Naive thymus-derived CD8-positive, alpha-beta T cell (primary cell): Measurements from ENCODE around the gene GPSM3. TPM values are rescaled to one million over a fixed set of nuclear protein-coding genes. Genes with fewer than 3 reads are reported as not detected.

Source experiments
- ATAC-seq, 2 donors: fragments of 150-1000 bp; cut with Tn5 transposase in 1 of 2; sonication (Bioruptor Pico), chemical (Tn5 transposase) in 1 of 2; 1 replicate in 1 of 2; 2 replicates in 1 of 2; pipeline ENCODE4 v1.10.0; 2021; ENCODE audit warnings: mild to moderate bottlenecking in 2 of 2, moderate library complexity in 2 of 2
- POLR2A ChIA-PET: fragments of 350-600 bp; sonication (Branson Sonifier 250); formaldehyde crosslinking; loops from one replicate; lab custom pipeline; 2021; ENCODE audit warnings: antibody characterized with exemption; lab: Charles Lee
- DNase-seq, 10 donors: peaks; one replicate each; pipeline versions ENCODE4 v3.0.0 to v3.0.0-alpha.2; 2020 to 2022
- H3K27ac Mint-ChIP-seq, 10 donors: one replicate each; pipeline ENCODE4 v1.8.0; 2020 to 2022; ENCODE audit warnings: mild to moderate bottlenecking in 10 of 10, mixed read lengths in 10 of 10, moderate library complexity in 4 of 10, inconsistent platforms in 1 of 10
- H3K27me3 Mint-ChIP-seq, 5 donors: one replicate each; pipeline ENCODE4 v1.8.0; 2021 to 2022; ENCODE audit warnings: mixed read lengths in 5 of 5
- H3K36me3 Mint-ChIP-seq, 3 donors: one replicate each; pipeline ENCODE4 v1.8.0; 2020 to 2022; ENCODE audit warnings: mixed read lengths in 3 of 3, mild to moderate bottlenecking in 2 of 3, inconsistent platforms in 1 of 3
- H3K4me1 Mint-ChIP-seq, 4 donors: one replicate each; pipeline ENCODE4 v1.8.0; 2021 to 2022; ENCODE audit warnings: mixed read lengths in 4 of 4
- H3K4me3 Mint-ChIP-seq, 10 donors: one replicate each; pipeline ENCODE4 v1.8.0; 2020 to 2022; ENCODE audit warnings: mild to moderate bottlenecking in 10 of 10, mixed read lengths in 10 of 10, moderate library complexity in 6 of 10, inconsistent platforms in 1 of 10
- H3K9me3 Mint-ChIP-seq, 9 donors: one replicate each; pipeline ENCODE4 v1.8.0; 2020 to 2022; ENCODE audit warnings: mixed read lengths in 9 of 9, mild to moderate bottlenecking in 3 of 9, inconsistent platforms in 1 of 9, moderate library complexity in 1 of 9
- polyA plus RNA-seq, 3 donors: library from polyadenylated mRNA; unstranded; fragments of 300-500 nt; fragmentation: Illumina TruSeq; gene quantifications; one replicate each; pipeline ENCODE4 v1.2.3, GENCODE V29; 2021
- total RNA-seq, 8 experiments: library from RNA in 2 of 8; stranded (reverse) in 2 of 8; gene quantifications; one replicate each; pipeline ENCODE4 v1.2.3 and lab custom pipeline; 2021 to 2026

Gene GPSM3
- total and polyA plus RNA-seq, 5 experiments from 2014 or later: 106 to 276 (median 144) TPM

DNA sequence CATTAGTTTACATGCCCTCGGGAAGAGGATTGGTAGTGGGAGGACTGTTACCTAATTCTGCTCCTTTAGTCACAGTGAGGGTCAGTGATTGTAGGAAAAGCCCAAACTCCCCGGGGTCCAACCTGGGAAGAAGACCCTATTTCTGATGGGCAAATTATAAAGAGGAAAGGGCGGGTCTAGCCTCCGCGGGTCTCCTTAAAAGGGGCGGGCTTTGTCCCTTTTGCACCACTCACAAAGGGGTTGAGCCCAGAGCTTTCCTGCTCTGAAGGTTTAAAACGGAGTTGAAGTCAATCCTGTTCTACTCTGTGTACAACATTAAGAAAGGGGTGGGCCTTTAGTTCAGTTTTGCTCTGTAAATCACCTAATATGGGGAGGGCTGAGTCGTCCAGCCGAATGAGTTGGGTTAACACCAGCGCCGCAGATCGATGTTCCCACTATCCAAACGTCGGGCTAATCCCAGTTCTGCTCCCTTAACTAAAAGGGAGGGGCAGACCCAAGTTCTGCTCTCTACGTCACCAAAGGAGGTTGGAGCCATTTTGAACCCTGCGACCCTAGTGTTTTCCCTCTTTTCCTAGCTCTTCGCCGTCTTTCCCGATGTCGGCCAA lies 15.2 kb downstream of the GPSM3 start:
- H3K27me3 Mint-ChIP-seq: no peaks in the 10 kb centered on the region
- H3K4me1 Mint-ChIP-seq: peaks cover 49 to 84% (median 76%) of the 10 kb centered on the region in 4 donors
- peak overlapping the region; percentile 95 to 100 (median 98) for H3K27ac Mint-ChIP-seq
- peak overlapping the region; percentile 88 to 100 (median 94) for H3K4me3 Mint-ChIP-seq
- H3K36me3 Mint-ChIP-seq: peaks cover 0 to 36% (median 4%) of the 10 kb centered on the region in 3 donors
- peak; percentile 3 to 7 for ATAC-seq
- DNase-seq: peak in 2 of 10 donors; percentile 34 to 69
- POLR2A ChIA-PET: interaction anchor here (0.7 to 9.4 kb wide), 8 partner anchors 13 to 795 kb away, joined by 3 to 303 read pairs (median 10); partner anchors contain the start of genes ATF6B, EGFL8, FKBPL and GPSM3
- H3K9me3 Mint-ChIP-seq: no peaks in the 10 kb centered on the region

DNA sequence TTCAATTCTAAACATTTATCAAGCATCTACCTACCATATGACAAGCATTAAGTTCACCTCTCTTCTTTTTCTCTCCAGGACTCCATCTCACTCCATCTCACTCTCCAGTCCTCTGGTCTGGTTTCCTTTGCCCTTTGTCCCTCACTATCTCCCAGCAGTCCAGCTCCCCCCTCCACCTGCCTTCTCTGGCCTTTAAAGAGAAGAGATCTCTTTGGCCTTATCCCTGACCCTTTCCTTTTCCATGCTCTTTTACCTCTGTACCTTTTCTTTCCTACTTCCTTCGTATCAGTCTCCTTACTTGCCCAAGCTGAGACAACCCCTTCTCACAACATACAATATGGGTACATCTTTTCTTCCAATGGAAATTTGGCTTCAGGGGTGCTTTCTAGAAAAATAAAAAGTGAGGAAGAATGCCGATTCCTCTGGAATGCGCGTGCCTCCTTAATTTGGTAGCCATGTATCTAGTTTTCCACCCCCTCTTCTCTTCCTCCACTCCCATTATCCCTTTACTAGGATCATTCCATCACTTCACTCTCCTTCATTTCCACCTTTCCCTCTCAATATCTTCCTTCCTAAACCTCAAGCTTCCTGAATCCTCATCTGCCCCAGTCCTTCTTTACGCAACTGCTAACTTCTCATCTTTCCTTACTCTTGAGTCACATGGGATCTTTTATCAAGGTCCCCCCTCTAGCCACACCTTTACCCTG lies 15.8 kb downstream of the GPSM3 start:
- peak overlapping the region; percentile 95 to 100 (median 98) for H3K27ac Mint-ChIP-seq
- H3K27me3 Mint-ChIP-seq: no peaks in the 10 kb centered on the region
- POLR2A ChIA-PET: interaction anchor here (0.7 to 9.4 kb wide), 9 partner anchors 13 to 795 kb away, joined by 3 to 303 read pairs (median 9); partner anchors contain the start of genes ATF6B, DXO, EGFL8 and FKBPL
- peak in 1 of 10 donors; percentile 7 for DNase-seq
- H3K9me3 Mint-ChIP-seq: no peaks in the 10 kb centered on the region
- H3K4me1 Mint-ChIP-seq: peaks cover 49 to 78% (median 76%) of the 10 kb centered on the region in 4 donors
- peak overlapping the region; percentile 88 to 100 (median 94) for H3K4me3 Mint-ChIP-seq
- peaks cover 0 to 30% (median 4%) of the 10 kb centered on the region in 3 donors for H3K36me3 Mint-ChIP-seq
- ATAC-seq: no peak

DNA sequence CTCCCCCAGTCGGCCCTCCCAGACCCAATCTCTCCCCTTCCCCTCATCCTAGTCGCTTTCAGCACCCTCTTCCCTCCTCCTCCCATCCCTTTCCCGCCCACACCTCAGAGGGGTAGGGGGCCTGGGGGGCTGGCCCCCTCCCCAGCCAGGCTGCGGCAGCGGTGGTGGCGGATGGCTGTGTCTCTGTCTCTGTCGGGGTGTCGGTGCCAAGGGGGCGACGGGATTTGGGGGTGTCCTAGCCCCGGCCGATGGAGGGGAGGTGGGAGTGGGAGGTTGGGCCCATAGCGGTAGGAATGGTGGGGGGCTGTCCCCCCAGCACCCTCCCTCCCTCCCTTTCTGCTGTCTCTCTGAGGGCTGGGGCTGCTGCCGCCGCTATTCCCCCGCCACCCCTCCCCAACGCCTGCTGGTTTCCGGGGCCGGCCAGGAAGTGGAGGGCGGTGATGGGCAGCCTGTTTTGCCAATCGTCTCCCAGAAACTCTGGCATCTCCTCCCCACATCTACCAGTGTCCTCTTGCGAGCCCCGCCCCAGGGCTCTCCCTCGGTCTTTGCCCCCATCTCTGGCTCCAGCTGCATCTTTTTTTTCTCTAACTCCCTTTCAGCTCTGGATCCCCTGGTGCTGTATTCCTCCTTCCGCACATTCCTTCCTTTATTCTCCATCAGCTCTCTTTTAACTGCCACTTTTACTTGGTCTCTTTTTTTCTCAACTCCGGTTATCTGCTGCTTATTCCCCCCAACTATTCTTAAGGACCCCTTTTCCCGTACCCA lies 16.6 kb downstream of the GPSM3 start, which contains the start of gene AGPAT1:
Gene AGPAT1, minus strand, starts transcription at position 374 of the 765 bp plus-strand sequence. CDS start 4,588 bp downstream, outside the sequence.
- Mint-ChIP-seq H3K27me3 (no peaks in the 10 kb centered on the region), H3K4me3 (peak within 1 kb of the TSS; percentile 88 to 100 (median 94)), H3K27ac (peak within 1 kb of the TSS; percentile 95 to 100 (median 98)), H3K9me3 (no peaks in the 10 kb centered on the region), H3K4me1 (peaks cover 52 to 80% (median 77%) of the 10 kb centered on the region in 4 donors), H3K36me3 (peaks cover 0 to 26% (median 4%) of the 10 kb centered on the region in 3 donors)
- ATAC-seq (peak; percentile 42 to 46), DNase-seq (peak; percentile 90 to 98 (median 96))
- POLR2A ChIA-PET: interaction anchor here (0.7 to 9.4 kb wide), 7 partner anchors 12 to 795 kb away, joined by 3 to 303 read pairs (median 9); partner anchors contain the start of genes ATF6B, DXO, EGFL8 and FKBPL

DNA sequence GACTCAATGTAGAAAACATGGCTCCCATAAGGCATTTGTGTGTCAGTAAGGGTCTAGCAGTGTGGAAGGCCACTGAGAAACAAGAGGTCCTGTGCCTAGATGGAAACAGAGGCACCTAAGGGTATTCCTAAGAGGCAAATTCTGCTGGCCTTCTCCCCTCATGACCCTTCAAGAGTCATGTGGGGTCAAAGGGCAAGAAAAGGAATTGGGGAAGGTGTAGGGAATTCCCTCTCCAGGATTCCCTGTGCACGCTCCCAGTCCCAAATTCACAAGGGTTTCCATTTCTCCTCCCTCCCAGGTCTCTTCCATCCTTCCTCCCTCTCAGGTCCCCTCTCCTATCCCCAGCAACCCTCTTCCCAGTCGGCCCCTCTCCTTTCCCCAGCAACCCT lies 17.1 kb downstream of the GPSM3 start:
- H3K9me3 Mint-ChIP-seq: no peaks in the 10 kb centered on the region
- H3K27me3 Mint-ChIP-seq: no peaks in the 10 kb centered on the region
- peak overlapping the region; percentile 38 to 99 (median 84) for H3K27ac Mint-ChIP-seq
- peaks cover 48 to 75% (median 74%) of the 10 kb centered on the region in 4 donors for H3K4me1 Mint-ChIP-seq
- DNase-seq (peak in 1 of 10 donors; percentile 38), ATAC-seq (no peak)
- POLR2A ChIA-PET: no interaction called here
- H3K4me3 Mint-ChIP-seq: peak overlapping the region; percentile 80 to 100 (median 93)
- H3K36me3 Mint-ChIP-seq: peaks cover 0 to 23% (median 4%) of the 10 kb centered on the region in 3 donors

DNA sequence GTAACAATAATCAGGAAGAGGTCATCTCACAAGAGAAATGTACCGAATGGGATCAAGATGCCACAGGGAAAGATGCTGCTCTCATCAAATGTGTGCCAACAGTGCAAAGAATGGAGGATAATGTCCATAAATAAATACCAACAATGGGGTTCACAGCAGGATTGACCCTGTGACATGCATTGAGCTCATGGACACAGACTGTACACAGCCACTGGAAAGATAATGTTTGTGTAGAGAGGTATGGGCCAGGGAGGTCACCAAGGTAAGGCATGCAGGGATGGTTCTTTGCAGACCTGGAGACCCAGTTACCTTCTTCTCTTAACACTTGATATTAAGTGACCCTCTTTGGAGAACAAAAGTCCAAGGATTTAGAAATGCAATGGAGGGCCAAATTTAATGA lies 18.0 kb downstream of the GPSM3 start:
- Mint-ChIP-seq H3K4me3 (peak overlapping the region in 9 of 10 donors; percentile 56 to 100 (median 93)), H3K36me3 (peaks cover 0 to 23% (median 5%) of the 10 kb centered on the region in 3 donors), H3K9me3 (no peaks in the 10 kb centered on the region), H3K27ac (peak overlapping the region in 7 of 10 donors; percentile 15 to 99 (median 52)), H3K27me3 (no peaks in the 10 kb centered on the region), H3K4me1 (peaks cover 51 to 76% (median 68%) of the 10 kb centered on the region in 4 donors)
- ATAC-seq: no peak
- POLR2A ChIA-PET: interaction anchor here (1.0 to 2.2 kb wide), 3 partner anchors 12 to 45 kb away, joined by 3 to 6 read pairs (median 4); no protein-coding TSS in a partner anchor
- DNase-seq: peak in 1 of 10 donors; percentile 24

DNA sequence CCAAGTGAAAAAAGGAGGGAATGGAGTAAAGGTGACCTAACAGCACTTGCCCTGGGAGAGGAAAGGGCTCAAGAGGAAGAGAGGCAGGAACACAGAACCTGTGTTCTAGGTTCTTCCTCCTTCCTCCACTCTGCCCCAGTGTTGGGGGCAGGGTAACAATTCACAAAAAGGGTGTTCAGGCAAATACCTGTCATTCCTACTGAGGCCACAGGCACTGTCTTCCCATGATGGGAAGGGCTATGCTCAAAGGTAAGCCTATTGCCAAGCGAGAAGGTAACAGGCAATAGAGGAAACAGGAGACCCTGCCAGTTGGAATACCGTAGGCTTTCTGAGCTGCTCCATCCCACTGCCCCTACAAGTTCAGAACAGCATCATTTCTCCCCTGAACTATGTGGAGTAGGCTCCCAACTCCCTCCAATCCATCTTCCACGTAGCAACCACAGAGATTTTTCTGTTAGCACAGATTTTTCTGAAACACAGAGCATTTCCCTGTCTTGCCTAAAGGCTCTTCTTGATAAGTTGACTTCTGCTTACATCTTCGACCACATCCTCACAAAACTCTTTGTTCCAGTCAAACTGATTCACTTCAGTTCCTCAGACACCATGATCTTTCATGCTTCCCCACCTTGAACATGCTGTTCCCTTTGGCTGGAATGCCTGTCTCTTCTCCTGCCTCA lies 19.3 kb downstream of the GPSM3 start:
- POLR2A ChIA-PET: interaction anchor here (0.7 to 2.2 kb wide), 4 partner anchors 15 to 45 kb away, joined by 3 to 6 read pairs (median 3); partner anchors contain the start of gene ATF6B
- H3K4me1 Mint-ChIP-seq: peaks cover 45 to 74% (median 59%) of the 10 kb centered on the region in 4 donors
- peak in 2 of 10 donors; percentile 13 to 41 for DNase-seq

DNA sequence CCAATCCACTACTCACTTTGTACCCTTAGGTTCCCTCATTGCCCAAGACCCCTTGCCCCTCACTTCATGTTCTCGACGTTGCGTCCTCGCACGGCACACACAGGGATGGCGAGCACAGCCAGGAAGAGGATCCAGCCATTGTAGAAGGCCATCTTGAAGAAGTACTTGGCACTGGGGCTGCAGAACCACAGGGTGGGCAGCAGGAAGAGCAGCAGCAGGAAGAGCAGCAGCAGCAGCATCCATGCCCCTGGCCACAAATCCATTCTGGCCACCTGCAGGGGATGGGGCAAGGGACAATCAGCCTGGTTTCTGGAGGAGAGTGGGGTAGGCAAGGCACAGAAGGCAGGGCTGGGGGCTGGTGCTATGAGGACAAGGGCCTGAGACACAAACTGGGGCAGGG lies 21.2 kb downstream of the GPSM3 start:
- H3K36me3 Mint-ChIP-seq: peaks cover 0 to 38% (median 5%) of the 10 kb centered on the region in 3 donors
- peak overlapping the region in 4 of 10 donors; percentile 12 to 57 (median 46) for H3K27ac Mint-ChIP-seq
- peak overlapping the region in 1 of 10 donors; percentile 12 for H3K4me3 Mint-ChIP-seq
- ATAC-seq (no peak), DNase-seq (no peak)
- POLR2A ChIA-PET: no interaction called here
- no peaks in the 10 kb centered on the region for H3K9me3 Mint-ChIP-seq
- H3K4me1 Mint-ChIP-seq: peaks cover 36 to 64% (median 43%) of the 10 kb centered on the region in 4 donors
- no peaks in the 10 kb centered on the region for H3K27me3 Mint-ChIP-seq

More for the DNA sequence above, 19.3 kb downstream of the GPSM3 start:
- Mint-ChIP-seq H3K36me3 (peaks cover 0 to 26% (median 5%) of the 10 kb centered on the region in 3 donors), H3K4me3 (peak overlapping the region in 8 of 10 donors; percentile 19 to 97 (median 53)), H3K27ac (peak overlapping the region; percentile 18 to 87 (median 70)), H3K27me3 (no peaks in the 10 kb centered on the region), H3K9me3 (no peaks in the 10 kb centered on the region)
- ATAC-seq: no peak

DNA sequence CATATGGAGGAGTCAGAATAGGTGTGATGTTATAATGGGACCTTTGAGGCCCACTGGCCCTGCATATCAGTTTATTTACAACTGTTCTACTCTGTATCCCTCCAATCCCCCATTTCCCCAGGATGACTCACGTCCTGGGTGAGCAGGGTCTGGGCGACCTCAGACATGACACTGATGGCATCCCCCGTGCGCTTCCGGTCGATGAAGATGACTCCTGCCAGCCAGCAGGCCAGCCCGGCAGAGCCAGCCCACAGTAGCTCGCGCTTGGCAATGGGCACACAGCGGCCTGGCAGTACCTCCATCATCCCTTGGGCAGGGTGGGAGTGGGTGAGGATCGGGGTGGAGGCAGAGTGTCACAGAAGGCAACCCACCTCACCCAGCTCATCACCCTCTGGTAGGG lies 22.1 kb downstream of the GPSM3 start:
- Mint-ChIP-seq H3K27ac (peak overlapping the region in 1 of 10 donors; percentile 39), H3K36me3 (peaks cover 0 to 44% (median 5%) of the 10 kb centered on the region in 3 donors), H3K9me3 (no peaks in the 10 kb centered on the region), H3K4me1 (peaks cover 31 to 60% (median 39%) of the 10 kb centered on the region in 4 donors), H3K4me3 (no peak overlapping the region), H3K27me3 (no peaks in the 10 kb centered on the region)
- DNase-seq (peak in 1 of 10 donors; percentile 11), ATAC-seq (no peak)
- POLR2A ChIA-PET: interaction anchor here (0.5 to 1.8 kb wide), 2 partner anchors 25 to 27 kb away, joined by 4 to 5 read pairs; no protein-coding TSS in a partner anchor

DNA sequence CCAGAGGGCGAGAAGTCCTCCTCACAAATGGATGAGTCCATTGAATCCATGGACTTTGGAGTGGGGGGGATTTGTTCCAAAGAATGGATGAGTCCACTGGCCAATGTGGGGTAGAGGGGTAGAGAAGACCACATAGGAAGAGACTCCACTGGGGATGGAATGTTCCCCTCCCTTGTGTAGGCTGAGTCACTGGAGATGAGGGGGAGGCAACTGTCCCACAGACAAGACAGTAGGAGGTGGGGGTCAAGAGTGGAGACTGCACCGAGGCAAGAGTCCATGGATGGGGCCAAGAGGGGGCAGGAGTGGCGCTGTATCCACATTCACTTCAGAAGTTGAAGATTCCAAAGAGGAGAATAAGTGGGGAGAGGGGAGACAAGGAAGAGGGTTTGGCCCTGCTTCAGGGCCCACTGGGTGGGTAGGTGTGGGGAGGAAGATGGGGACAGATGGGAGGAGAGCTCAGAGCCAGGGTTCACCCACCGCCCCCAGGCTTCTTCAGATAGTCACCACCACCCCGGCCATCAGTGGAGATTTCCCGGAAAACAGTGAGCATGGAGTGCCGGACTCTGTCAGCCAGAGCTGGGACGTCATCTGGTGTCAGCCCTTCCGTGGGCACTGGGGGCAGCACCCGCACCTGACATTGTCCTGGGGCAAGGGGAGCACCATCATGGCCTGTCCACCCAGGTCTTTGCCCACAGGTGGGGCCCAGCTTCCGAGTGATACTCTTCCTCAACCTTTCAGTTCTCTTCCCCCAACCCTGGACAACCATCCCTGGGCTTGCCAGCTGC lies 23.4 kb downstream of the GPSM3 start:
- peaks cover 18 to 54% (median 30%) of the 10 kb centered on the region in 4 donors for H3K4me1 Mint-ChIP-seq
- H3K36me3 Mint-ChIP-seq: peaks cover 0 to 49% (median 5%) of the 10 kb centered on the region in 3 donors
- no peaks in the 10 kb centered on the region for H3K27me3 Mint-ChIP-seq
- H3K27ac Mint-ChIP-seq: peak overlapping the region in 3 of 10 donors; percentile 36 to 55 (median 44)
- ATAC-seq: no peak
- no peak overlapping the region for H3K4me3 Mint-ChIP-seq
- POLR2A ChIA-PET: interaction anchor here (0.6 to 1.8 kb wide), 4 partner anchors 14 to 85 kb away, joined by 3 to 5 read pairs (median 3); no protein-coding TSS in a partner anchor
- peak in 1 of 10 donors; percentile 45 for DNase-seq
- H3K9me3 Mint-ChIP-seq: no peaks in the 10 kb centered on the region

DNA sequence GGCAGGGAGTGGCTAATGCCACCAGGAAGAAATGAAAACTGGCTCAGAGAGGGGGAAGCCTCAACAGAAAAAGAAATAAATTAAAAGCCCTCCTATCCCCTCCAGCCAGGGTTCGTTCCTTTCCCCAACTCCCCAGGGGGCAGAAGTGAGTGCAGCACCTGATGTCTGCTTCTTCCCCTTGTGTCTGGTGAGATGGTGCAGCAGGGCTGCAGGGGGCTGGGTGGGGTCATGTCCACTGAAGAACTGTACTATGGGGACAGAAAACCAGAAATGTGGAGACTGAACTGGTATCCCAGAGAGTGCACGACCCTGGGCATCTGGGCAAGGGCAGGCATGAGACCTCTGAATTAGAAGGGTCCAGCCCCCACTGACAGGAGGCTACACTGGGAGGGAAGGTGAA lies 24.1 kb downstream of the GPSM3 start:
- Mint-ChIP-seq H3K4me3 (no peak overlapping the region), H3K27ac (peak overlapping the region in 3 of 10 donors; percentile 36 to 44 (median 43)), H3K4me1 (peaks cover 12 to 48% (median 24%) of the 10 kb centered on the region in 4 donors), H3K9me3 (no peaks in the 10 kb centered on the region), H3K36me3 (peaks cover 0 to 49% (median 5%) of the 10 kb centered on the region in 3 donors), H3K27me3 (no peaks in the 10 kb centered on the region)
- DNase-seq: peak in 1 of 10 donors; percentile 27
- no peak for ATAC-seq
- POLR2A ChIA-PET: no interaction called here
